HuH-7.5 (cell line): ENCODE results near the gene ZNF286A.
A peak's percentile ranks its signal among the peaks of the same experiment; 100 is the strongest.
"Not testable (repeated sequence)": the region's sequence is repeated elsewhere in the genome, so short reads cannot be mapped to it uniquely, and the experiment has no call there.

Experiments
- DNase-seq: peaks from one replicate; pipeline ENCODE4 v3.0.0; 2011; ENCODE audit warnings: low spot score

Gene ZNF286A

GRCh38 chr17:15699413-15699924 lies at the start of gene ZNF286A:
Gene ZNF286A (plus strand): TSS chr17:15699752. CDS start chr17:15700330, 578 bp downstream.
- DNase-seq = peak; percentile 79

- no peak for DNase-seq
These were observed 49.6 kb upstream of the ZNF286A start for GRCh38 chr17:15649861-15650421.

- no peak for DNase-seq
These were observed 48.6 kb upstream of the ZNF286A start for GRCh38 chr17:15650741-15651582.

GRCh38 chr17:15651583-15652110 lies 47.9 kb upstream of the ZNF286A start:
- peak; percentile 37 for DNase-seq

- DNase-seq = no peak
These were observed 46.6 kb upstream of the ZNF286A start for GRCh38 chr17:15652960-15653359.

GRCh38 chr17:15654401-15654800 lies 45.2 kb upstream of the ZNF286A start:
- DNase-seq = not testable (repeated sequence)

- DNase-seq = no peak
These were observed 44.5 kb upstream of the ZNF286A start for GRCh38 chr17:15654886-15655561.

- DNase-seq = no peak
These were observed 41.7 kb upstream of the ZNF286A start for GRCh38 chr17:15657868-15658267.

- no peak for DNase-seq
These were observed 41.3 kb upstream of the ZNF286A start for GRCh38 chr17:15658296-15658695.

- no peak for DNase-seq
These were observed 40.3 kb upstream of the ZNF286A start for GRCh38 chr17:15659236-15659635.

- DNase-seq = no peak
These were observed 39.9 kb upstream of the ZNF286A start for GRCh38 chr17:15659663-15660062.

GRCh38 chr17:15660077-15660476 lies 39.5 kb upstream of the ZNF286A start:
- DNase-seq = no peak

GRCh38 chr17:15662681-15663080 lies 36.9 kb upstream of the ZNF286A start:
- DNase-seq = no peak

GRCh38 chr17:15663176-15663575 lies 36.4 kb upstream of the ZNF286A start:
- no peak for DNase-seq

- no peak for DNase-seq
These were observed 35.9 kb upstream of the ZNF286A start for GRCh38 chr17:15663691-15664090.

GRCh38 chr17:15669526-15669925 lies 30.0 kb upstream of the ZNF286A start:
- DNase-seq = not testable (repeated sequence)

- not testable (repeated sequence) for DNase-seq
These were observed 24.9 kb upstream of the ZNF286A start for GRCh38 chr17:15674640-15675039.

- not testable (repeated sequence) for DNase-seq
These were observed 23.6 kb upstream of the ZNF286A start for GRCh38 chr17:15675991-15676390.

- DNase-seq = not testable (repeated sequence)
These were observed 16.4 kb upstream of the ZNF286A start for GRCh38 chr17:15683135-15683534.

- not testable (repeated sequence) for DNase-seq
These were observed 15.6 kb upstream of the ZNF286A start, which contains the start of gene TRIM16 for GRCh38 chr17:15683824-15684478. Gene TRIM16 (minus strand): TSS chr17:15684311. CDS start chr17:15651609, 32,702 bp downstream.

GRCh38 chr17:15687494-15687893 lies 12.1 kb upstream of the ZNF286A start:
- not testable (repeated sequence) for DNase-seq

GRCh38 chr17:15698967-15699366 lies 585 bp upstream of the ZNF286A start:
- DNase-seq = not testable (repeated sequence)
